NCI-H1694 (cell line): ENCODE data around the gene NR0B2.

ENCODE experiments used
- DNase-seq: peaks from one replicate; lab custom pipeline; 2025; lab: John Stamatoyannopoulos, UW

NR0B2 gene

GRCh38 chr1:26936823-26937222 lies 23.0 kb upstream of the NR0B2 start:
- DNase-seq: no peak

GRCh38 chr1:26932531-26932930 lies 18.8 kb upstream of the NR0B2 start:
- no peak for DNase-seq

- no peak for DNase-seq
Measured at GRCh38 chr1:26923711-26924110, 9.9 kb upstream of the NR0B2 start.

GRCh38 chr1:26922901-26923300 lies 9.1 kb upstream of the NR0B2 start:
- no peak for DNase-seq

- no peak for DNase-seq
Measured at GRCh38 chr1:26922431-26922729, 8.6 kb upstream of the NR0B2 start.

GRCh38 chr1:26921540-26922430 lies 8.0 kb upstream of the NR0B2 start, which contains the start of gene NUDC:
Gene NUDC, plus strand, starts transcription at chr1:26921743. Its CDS starts 106 bp downstream, at chr1:26921849.
- peak; percentile 86 for DNase-seq

- DNase-seq: no peak
Measured at GRCh38 chr1:26921126-26921539, 7.4 kb upstream of the NR0B2 start.

- DNase-seq: no peak
Measured at GRCh38 chr1:26915204-26915842, 1.5 kb upstream of the NR0B2 start.

- no peak for DNase-seq
Measured at GRCh38 chr1:26913389-26913753, 404 bp downstream of the NR0B2 start.

- DNase-seq: no peak
Measured at GRCh38 chr1:26912147-26912490, 1.7 kb downstream of the NR0B2 start.

- no peak for DNase-seq
Measured at GRCh38 chr1:26911399-26912146, 2.2 kb downstream of the NR0B2 start.

GRCh38 chr1:26910343-26911160 lies 3.2 kb downstream of the NR0B2 start:
- no peak for DNase-seq

GRCh38 chr1:26909951-26910342 lies 3.8 kb downstream of the NR0B2 start:
- DNase-seq: no peak

- DNase-seq: no peak
Measured at GRCh38 chr1:26907071-26907917, 6.5 kb downstream of the NR0B2 start.

GRCh38 chr1:26900815-26901511 lies 12.8 kb downstream of the NR0B2 start:
- DNase-seq: no peak

GRCh38 chr1:26900001-26900814 lies 13.6 kb downstream of the NR0B2 start, which contains the start of gene GPATCH3:
Gene GPATCH3, minus strand, starts transcription at chr1:26900467. Its CDS starts 25 bp downstream, at chr1:26900442.
- peak; percentile 88 for DNase-seq

GRCh38 chr1:26897351-26897750 lies 16.4 kb downstream of the NR0B2 start:
- DNase-seq: no peak

GRCh38 chr1:26894263-26894662 lies 19.5 kb downstream of the NR0B2 start:
- DNase-seq: no peak

GRCh38 chr1:26890467-26890796 lies 23.3 kb downstream of the NR0B2 start:
- DNase-seq: no peak
